Choroid plexus epithelial cell (primary cell): ENCODE measurements around the gene PRRC2B.

ENCODE experiments used
- DNase-seq: peaks from one replicate; pipeline ENCODE4 v3.0.0-alpha.2; 2010; ENCODE audit warnings: low read depth
- H3K4me3 ChIP-seq: 2 replicates; pipeline ENCODE4 v1.5.1; 2011; ENCODE audit warnings: low read depth, mild to moderate bottlenecking, control low read depth, low read length, moderate library complexity
- TF ChIP-seq, protein P1 (sequence below): conservative IDR thresholded peaks from 2 replicates; pipeline ENCODE4 v1.5.1; 2011; ENCODE audit warnings: low read depth, mild to moderate bottlenecking, control low read depth, inconsistent platforms, low read length, moderate library complexity

The PRRC2B gene

DNA sequence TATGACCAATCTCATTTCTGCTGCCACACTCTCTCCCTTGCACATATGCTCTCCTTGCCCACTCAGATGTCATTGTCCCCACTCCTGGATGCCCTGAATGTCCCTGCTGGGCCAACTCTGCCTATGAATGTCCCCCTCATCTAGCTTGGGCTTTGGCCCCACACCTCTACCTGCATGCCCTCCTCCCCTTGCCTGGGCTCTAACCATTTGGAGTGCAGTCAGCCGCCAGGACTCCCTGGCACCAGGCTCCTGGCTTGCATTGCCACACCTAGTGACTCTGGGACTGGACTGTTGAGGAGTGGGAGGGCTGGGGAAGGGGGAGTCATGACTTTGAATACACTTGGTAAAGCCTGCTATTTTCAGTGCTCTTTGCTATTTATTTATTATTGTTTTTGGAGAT lies 67.3 kb downstream of the PRRC2B start:
- TF ChIP-seq, protein P1, sequence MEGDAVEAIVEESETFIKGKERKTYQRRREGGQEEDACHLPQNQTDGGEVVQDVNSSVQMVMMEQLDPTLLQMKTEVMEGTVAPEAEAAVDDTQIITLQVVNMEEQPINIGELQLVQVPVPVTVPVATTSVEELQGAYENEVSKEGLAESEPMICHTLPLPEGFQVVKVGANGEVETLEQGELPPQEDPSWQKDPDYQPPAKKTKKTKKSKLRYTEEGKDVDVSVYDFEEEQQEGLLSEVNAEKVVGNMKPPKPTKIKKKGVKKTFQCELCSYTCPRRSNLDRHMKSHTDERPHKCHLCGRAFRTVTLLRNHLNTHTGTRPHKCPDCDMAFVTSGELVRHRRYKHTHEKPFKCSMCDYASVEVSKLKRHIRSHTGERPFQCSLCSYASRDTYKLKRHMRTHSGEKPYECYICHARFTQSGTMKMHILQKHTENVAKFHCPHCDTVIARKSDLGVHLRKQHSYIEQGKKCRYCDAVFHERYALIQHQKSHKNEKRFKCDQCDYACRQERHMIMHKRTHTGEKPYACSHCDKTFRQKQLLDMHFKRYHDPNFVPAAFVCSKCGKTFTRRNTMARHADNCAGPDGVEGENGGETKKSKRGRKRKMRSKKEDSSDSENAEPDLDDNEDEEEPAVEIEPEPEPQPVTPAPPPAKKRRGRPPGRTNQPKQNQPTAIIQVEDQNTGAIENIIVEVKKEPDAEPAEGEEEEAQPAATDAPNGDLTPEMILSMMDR = no peak

DNA sequence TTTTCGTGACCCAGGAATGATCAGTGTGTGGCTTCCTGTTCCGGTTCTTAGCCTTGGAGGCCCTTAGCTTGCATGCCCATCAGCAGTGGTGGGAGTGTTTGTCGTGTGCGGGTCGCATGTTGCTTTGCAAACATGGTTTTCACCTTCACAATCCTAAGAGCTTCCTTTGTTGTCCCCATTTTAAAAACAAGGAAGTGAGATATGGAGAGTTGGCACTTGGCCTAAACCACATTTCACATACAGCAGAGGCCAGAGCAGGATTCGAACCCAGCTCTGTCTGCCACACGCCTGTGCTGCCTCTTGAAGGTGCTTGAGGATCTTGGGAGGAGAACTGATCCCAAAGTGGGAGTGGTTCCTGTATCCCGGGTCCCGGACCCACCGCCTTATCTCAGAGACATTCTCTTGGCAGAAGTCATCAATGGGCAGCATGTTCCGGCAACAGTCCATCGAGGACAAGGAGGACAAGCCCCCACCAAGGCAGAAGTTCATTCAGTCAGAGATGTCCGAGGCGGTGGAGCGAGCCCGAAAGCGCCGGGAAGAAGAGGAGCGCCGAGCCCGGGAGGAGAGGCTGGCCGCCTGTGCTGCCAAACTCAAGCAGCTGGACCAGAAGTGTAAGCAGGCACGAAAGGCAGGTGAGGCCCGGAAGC lies 70.6 kb downstream of the PRRC2B start:
- no peak overlapping the region for H3K4me3 ChIP-seq
- TF ChIP-seq, protein P1 = no peak
- no peak for DNase-seq

More for the DNA sequence above, 67.3 kb downstream of the PRRC2B start:
- no peak for DNase-seq
- H3K4me3 ChIP-seq = no peak overlapping the region

DNA sequence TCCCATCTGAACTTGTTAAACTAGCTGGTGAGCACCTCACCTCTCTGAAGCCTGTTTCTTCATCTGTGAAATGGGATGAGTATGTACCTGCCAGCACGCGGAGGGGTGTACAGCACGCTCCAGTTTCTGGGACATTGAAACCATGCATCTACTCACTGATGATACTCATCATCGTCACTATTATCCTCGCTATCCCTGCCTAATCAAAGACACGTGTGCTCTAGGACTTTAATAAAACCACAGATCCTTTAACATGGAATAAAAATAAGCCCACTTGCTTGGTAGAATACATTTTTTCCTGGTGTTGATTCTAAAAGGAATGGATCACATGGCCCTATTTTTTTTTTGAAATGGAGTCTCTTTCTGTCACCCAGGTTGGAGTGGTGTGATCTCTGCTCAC lies 71.5 kb downstream of the PRRC2B start:
- no peak for DNase-seq
- H3K4me3 ChIP-seq = no peak overlapping the region
- TF ChIP-seq, protein P1 = no peak

DNA sequence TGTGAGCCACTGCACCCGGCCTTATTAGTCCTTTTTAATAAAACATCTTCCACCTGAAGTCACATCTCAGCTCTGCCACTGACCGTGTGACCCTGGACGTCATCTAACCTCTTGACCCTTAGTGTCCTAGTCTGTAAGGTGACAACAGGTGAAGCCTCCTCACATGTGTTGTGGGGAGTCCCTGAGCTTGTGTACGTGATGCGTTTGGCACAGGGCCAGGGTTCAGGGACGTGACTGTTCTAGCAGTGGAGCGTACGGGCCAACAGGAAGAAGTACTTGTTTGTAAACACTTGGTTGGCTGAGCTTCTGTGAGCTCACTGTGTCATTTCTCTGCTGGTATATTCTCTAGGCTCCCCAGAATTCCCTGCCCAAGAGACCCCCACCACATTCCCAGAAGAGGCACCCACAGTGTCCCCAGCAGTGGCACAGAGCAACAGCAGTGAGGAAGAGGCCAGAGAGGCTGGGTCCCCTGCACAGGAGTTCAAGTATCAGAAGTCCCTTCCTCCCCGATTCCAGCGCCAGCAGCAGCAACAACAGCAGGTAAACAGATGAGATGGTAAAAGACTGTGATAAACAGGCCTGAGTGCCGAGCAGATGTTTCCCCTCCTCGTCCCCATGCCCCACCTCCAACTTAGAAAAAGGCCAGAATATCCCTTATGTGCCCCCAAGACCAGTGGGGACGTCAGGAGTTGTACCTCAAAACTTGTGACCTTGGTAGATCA lies 73.5 kb downstream of the PRRC2B start:
- DNase-seq = no peak
- TF ChIP-seq, protein P1 = no peak
- H3K4me3 ChIP-seq = no peak overlapping the region

DNA sequence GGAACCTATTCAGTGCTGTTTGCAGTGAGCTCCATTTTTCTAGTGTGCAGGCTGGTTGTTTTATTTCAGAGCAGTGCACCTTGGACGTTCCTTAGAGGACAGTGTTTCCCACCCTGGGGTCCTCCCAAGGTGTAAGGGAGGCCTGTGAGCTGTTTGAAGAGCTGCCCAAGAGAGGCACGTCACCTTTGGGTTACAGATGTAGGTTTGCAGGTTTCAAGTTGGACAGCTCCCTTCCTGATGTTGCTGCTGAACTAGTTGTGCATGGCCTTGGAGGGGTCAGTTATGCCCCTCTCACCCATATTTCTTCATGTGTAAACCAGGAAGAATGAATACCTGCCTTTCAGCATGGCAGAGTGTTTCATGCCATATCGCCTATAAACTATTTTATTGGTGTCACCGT lies 74.1 kb downstream of the PRRC2B start:
- TF ChIP-seq, protein P1 = no peak
- no peak overlapping the region for H3K4me3 ChIP-seq
- DNase-seq = no peak

DNA sequence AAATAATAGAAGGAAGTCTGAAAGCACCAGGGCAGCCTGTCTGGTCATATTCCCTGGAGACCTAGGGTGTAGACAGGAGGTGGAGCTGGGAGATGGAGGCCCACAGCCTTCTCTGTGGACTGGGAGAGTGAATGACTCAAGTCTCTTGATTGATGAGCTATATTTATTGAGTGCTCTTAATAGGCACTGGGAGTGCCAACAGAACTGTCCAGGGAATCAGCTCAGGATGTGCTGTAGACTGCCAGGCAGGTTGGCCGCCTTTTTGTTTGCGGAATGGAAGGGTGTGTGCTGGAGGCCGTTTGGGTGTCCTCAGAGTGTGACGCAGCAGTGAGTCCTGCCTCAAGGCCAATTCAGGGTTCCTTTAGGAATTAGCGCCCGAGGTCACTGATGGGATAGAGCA lies 75.5 kb downstream of the PRRC2B start:
- TF ChIP-seq, protein P1 = no peak
- H3K4me3 ChIP-seq = no peak overlapping the region
- no peak for DNase-seq

DNA sequence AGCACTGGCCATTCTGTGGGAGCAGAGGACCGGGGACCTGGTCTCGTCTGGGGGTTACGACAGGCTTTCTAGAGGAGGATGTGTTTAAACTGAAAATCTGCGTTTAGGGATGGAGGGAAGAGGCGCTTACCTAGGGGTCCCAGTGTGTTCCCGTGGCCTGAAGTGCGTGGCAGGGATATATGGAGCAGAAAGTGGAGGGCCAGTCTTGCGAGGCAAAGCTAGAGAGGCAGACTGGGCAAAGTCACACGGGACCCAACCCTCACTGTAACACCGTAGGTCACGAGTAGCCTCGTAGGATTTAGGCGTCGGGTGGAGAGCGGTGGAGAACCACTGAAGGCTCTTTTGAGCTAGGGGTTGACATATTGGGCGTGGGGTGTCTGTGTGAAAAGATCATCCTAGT lies 76.1 kb downstream of the PRRC2B start:
- TF ChIP-seq, protein P1 = no peak
- no peak overlapping the region for H3K4me3 ChIP-seq
- DNase-seq = no peak
